Body of pancreas (tissue), 4 donors: ENCODE data around the gene ITIH3. TPM values are rescaled to one million over a fixed set of nuclear protein-coding genes. Genes with fewer than 3 reads are reported as not detected.

Source experiments
- ATAC-seq: fragments of 150-250 bp; one replicate; pipeline ENCODE4 v1.9.1; 2016
- DNase-seq, 4 donors: peaks; one replicate each; pipeline ENCODE4 v3.0.0-alpha.2; 2019
- H3K27ac ChIP-seq, 4 donors: fragments of 200-600 bp; sonication (generic); 1 replicate in 3 of 4; 2 replicates in 1 of 4; pipeline versions ENCODE4 v1.5.1 to v1.6.1; 2016 to 2019; ENCODE audit warnings: mild to moderate bottlenecking in 1 of 4, mixed read lengths in 1 of 4, moderate library complexity in 1 of 4
- H3K27me3 ChIP-seq, 2 donors: fragments of 200-600 bp; sonication (generic); one replicate each; pipeline ENCODE4 v1.6.0; 2016; ENCODE audit warnings: mild to moderate bottlenecking in 1 of 2
- H3K36me3 ChIP-seq, 2 donors: fragments of 200-600 bp; sonication (generic); replicated peaks in 1 of 2; 2 replicates each; pipeline ENCODE4 v1.5.1; 2016; ENCODE audit warnings: low read depth in 2 of 2; ENCODE audit not compliant: insufficient read depth in 1 of 2
- H3K4me1 ChIP-seq: fragments of 200-600 bp; sonication (generic); one replicate; pipeline ENCODE4 v1.6.0; 2016
- H3K4me3 ChIP-seq, 2 donors: fragments of 200-600 bp; sonication (generic); 1 replicate in 1 of 2; 2 replicates in 1 of 2; pipeline ENCODE4 v1.5.1; 2016 to 2019
- H3K9me3 ChIP-seq, 3 donors: fragments of 200-600 bp; sonication (generic); 1 replicate in 2 of 3; 2 replicates in 1 of 3; pipeline ENCODE4 v1.5.1; 2016
- POLR2A ChIP-seq, 3 donors: fragments of 450-650 bp; IDR thresholded peaks; one replicate each; pipeline ENCODE4 v1.6.1; 2016; ENCODE audit warnings: antibody characterized with exemption in 3 of 3, mild to moderate bottlenecking in 2 of 3
- WGBS, 2 donors: methylation state at CpG; one replicate each; pipeline ENCODE4 v1.1.5; 2017; 5-methylcytosine and 5-hydroxymethylcytosine counted together
- intact Hi-C: fragments of 100-400 bp; cut with DNase I; formaldehyde crosslinking; loops from one replicate; pipeline ENCODE4 v1.15.1; 2023
- total RNA-seq, 2 donors: library from RNA; depleted of rRNA; stranded (reverse); fragments of >200 nt; gene quantifications; one replicate each; pipeline ENCODE4 v1.1.0, GENCODE V29; 2016
- TF ChIP-seq, protein P1 (sequence below), 7 experiments: fragments of 450-650 bp in 4 of 7; fragments of 200-600 bp in 3 of 7; sonication (generic) in 3 of 7; IDR thresholded peaks; one replicate each; pipeline ENCODE4 v1.5.1; 2016 to 2019; ENCODE audit warnings: antibody characterized with exemption in 7 of 7

ITIH3 gene
- total RNA-seq, 2 donors from 2014 or later, result 1.6 TPM; not detected in 1

DNA sequence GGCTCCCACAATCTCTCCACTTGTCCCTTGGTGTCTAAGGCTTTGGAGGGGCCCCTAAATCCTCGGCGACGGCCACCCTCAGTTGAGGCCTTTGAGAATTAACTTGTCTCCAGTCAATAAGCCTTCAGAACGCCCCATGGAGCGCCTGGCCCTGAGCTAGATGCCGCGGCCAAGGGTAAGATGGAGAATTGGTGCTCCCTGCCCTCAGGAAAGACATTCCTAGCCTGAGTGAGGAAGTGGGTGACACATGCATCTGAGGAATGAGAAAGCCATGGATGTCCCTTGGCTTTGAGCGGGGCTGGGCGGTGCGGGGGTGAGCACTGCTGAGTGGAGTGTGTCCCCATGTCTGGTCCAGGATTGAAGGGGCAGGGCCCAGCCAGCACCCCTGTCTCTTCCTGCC lies 22.6 kb downstream of the ITIH3 start:
- H3K9me3 ChIP-seq, result no peaks in the 10 kb centered on the region
- WGBS, 2 donors, result 95 to 96% methylated on average over 10 of the region's 10 CpGs
- H3K4me3 ChIP-seq, result no peak overlapping the region
- H3K27me3 ChIP-seq, result no peaks in the 10 kb centered on the region
- H3K4me1 ChIP-seq, result no peaks in the 10 kb centered on the region
- no peak overlapping the region for H3K27ac ChIP-seq
- TF ChIP-seq, protein P1, sequence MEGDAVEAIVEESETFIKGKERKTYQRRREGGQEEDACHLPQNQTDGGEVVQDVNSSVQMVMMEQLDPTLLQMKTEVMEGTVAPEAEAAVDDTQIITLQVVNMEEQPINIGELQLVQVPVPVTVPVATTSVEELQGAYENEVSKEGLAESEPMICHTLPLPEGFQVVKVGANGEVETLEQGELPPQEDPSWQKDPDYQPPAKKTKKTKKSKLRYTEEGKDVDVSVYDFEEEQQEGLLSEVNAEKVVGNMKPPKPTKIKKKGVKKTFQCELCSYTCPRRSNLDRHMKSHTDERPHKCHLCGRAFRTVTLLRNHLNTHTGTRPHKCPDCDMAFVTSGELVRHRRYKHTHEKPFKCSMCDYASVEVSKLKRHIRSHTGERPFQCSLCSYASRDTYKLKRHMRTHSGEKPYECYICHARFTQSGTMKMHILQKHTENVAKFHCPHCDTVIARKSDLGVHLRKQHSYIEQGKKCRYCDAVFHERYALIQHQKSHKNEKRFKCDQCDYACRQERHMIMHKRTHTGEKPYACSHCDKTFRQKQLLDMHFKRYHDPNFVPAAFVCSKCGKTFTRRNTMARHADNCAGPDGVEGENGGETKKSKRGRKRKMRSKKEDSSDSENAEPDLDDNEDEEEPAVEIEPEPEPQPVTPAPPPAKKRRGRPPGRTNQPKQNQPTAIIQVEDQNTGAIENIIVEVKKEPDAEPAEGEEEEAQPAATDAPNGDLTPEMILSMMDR (IDR thresholded peaks at IDR 0.05), result no peak
- no peak for TF ChIP-seq POLR2A (IDR thresholded peaks at IDR 0.05)
- ATAC-seq (no peak), DNase-seq (no peak)
- no peaks in the 10 kb centered on the region for H3K36me3 ChIP-seq
- intact Hi-C loops, result no loop called here

GRCh38 chr3:52817860-52818259 lies 23.3 kb downstream of the ITIH3 start:
- DNase-seq (no peak), ATAC-seq (no peak)
- no peak overlapping the region for H3K4me3 ChIP-seq
- H3K27me3 ChIP-seq, result no peaks in the 10 kb centered on the region
- H3K36me3 ChIP-seq, result no peaks in the 10 kb centered on the region
- H3K27ac ChIP-seq, result no peak overlapping the region
- no peaks in the 10 kb centered on the region for H3K9me3 ChIP-seq
- intact Hi-C loops, result no loop called here
- no peak for TF ChIP-seq POLR2A (IDR thresholded peaks at IDR 0.05)
- TF ChIP-seq, protein P1 (IDR thresholded peaks at IDR 0.05), result no peak
- WGBS, 2 donors, result 85 to 96% methylated on average over 4 to 7 of the region's 7 CpGs
- H3K4me1 ChIP-seq, result no peaks in the 10 kb centered on the region

GRCh38 chr3:52819936-52820335 lies 25.3 kb downstream of the ITIH3 start:
- no peaks in the 10 kb centered on the region for H3K36me3 ChIP-seq
- no peaks in the 10 kb centered on the region for H3K4me1 ChIP-seq
- WGBS, 2 donors, result 72 to 89% methylated on average over 1 to 2 of the region's 2 CpGs
- H3K4me3 ChIP-seq, result no peak overlapping the region
- no peak for ATAC-seq
- H3K9me3 ChIP-seq, result no peaks in the 10 kb centered on the region
- DNase-seq, result no peak
- no peaks in the 10 kb centered on the region for H3K27me3 ChIP-seq
- TF ChIP-seq POLR2A (IDR thresholded peaks at IDR 0.05), result no peak
- TF ChIP-seq, protein P1 (IDR thresholded peaks at IDR 0.05), result no peak
- no peak overlapping the region for H3K27ac ChIP-seq
- intact Hi-C loops, result no loop called here

DNA sequence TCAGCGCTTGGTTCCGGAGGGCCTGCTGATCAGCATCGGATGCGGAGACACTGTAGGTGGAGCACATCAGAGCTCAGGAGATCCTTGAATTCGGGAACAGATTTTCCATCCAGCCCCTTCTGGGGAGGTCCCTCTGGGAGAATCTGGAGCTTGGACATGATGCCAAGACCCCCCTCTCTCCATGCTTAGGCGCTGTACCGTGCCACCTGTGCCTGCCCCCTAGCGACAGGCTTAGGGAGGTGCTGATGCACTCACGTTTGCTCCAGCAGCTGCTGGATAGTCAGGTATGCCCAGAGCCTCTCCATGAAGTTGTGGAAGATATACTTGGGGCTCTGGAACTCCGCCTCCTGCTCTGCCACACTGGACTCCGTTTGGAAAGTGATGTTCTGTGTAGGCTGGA lies 26.1 kb downstream of the ITIH3 start:
- WGBS, 2 donors, result 62 to 83% methylated on average over 7 to 11 of the region's 11 CpGs
- intact Hi-C loops, result no loop called here
- Histone ChIP-seq H3K4me3 (no peak overlapping the region), H3K4me1 (no peaks in the 10 kb centered on the region), H3K27ac (no peak overlapping the region), H3K36me3 (no peaks in the 10 kb centered on the region), H3K27me3 (no peaks in the 10 kb centered on the region), H3K9me3 (no peaks in the 10 kb centered on the region)
- DNase-seq (peak in 2 of 4 donors; percentile 14 to 23), ATAC-seq (no peak)
- TF ChIP-seq, protein P1 (IDR thresholded peaks at IDR 0.05), result peak in 5 of 7 experiments; percentile 14 to 31 (median 16)
- TF ChIP-seq POLR2A (IDR thresholded peaks at IDR 0.05), result no peak

GRCh38 chr3:52822363-52822762 lies 27.8 kb downstream of the ITIH3 start:
- no peaks in the 10 kb centered on the region for H3K9me3 ChIP-seq
- intact Hi-C loops, result no loop called here
- DNase-seq, result no peak
- no peak overlapping the region for H3K27ac ChIP-seq
- WGBS, 2 donors, result 87% methylated on average over 5 of the region's 5 CpGs
- no peak for ATAC-seq
- TF ChIP-seq, protein P1 (IDR thresholded peaks at IDR 0.05), result no peak
- no peak for TF ChIP-seq POLR2A (IDR thresholded peaks at IDR 0.05)
- H3K27me3 ChIP-seq, result no peaks in the 10 kb centered on the region
- H3K4me3 ChIP-seq, result no peak overlapping the region
- H3K4me1 ChIP-seq, result peaks cover 1% of the 10 kb centered on the region
- H3K36me3 ChIP-seq, result no peaks in the 10 kb centered on the region
